GM18907 (cell line): Measurements from ENCODE around the gene SEMA4C.
A peak's percentile ranks its signal among the peaks of the same experiment; 100 is the strongest.

Experiments
- ATAC-seq: cut with Tn5 transposase; IDR thresholded peaks from one replicate; pipeline ENCODE4 v1.9.1; 2021; ENCODE audit warnings: mild to moderate bottlenecking, moderate library complexity; ENCODE audit not compliant: unreplicated experiment

Gene SEMA4C

DNA sequence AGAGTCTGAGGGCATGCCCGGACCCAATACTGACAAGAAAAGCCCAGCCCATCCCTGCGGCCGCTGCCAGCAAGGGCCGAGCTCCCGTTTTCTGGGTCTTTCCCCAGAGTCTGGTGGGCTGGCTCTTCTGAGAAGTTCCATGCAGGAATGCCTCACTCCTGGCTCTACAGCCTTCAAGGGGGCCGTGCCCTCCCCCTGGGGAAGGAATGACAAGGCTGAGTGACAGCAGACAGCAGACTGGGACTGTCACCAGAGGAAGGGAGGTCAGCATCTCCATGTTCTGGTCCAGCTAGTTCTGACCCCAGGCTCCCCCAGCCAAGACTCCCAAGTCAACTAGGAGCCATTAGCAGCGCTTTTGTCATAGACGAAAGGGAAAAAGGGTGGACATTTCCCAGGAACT is 13.0 kb upstream of the SEMA4C start:
- no peak for ATAC-seq

- ATAC-seq = no peak
Observed at GRCh38 chr2:96882230-96882629, 12.3 kb upstream of the SEMA4C start.

GRCh38 chr2:96881349-96882195 is 11.7 kb upstream of the SEMA4C start:
- no peak for ATAC-seq

DNA sequence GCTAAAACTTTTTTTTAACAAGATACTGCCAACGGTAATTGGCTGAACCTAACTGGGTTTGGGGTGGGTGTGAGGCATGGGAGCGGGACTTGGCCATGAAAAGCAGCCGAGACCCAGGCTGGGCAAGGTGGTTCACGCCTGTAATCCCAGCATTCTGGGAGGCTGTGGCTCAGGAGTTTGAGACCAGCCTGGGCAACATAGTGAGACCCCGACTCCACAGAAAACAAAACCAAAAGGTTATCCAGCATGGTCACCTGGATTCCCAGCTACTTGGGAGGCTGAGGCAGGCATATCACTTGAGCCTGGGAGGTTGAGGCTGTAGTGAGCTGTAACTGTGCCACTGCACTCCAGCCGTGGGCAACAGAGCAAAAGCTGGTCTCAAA is 11.0 kb upstream of the SEMA4C start:
- ATAC-seq = no peak

DNA sequence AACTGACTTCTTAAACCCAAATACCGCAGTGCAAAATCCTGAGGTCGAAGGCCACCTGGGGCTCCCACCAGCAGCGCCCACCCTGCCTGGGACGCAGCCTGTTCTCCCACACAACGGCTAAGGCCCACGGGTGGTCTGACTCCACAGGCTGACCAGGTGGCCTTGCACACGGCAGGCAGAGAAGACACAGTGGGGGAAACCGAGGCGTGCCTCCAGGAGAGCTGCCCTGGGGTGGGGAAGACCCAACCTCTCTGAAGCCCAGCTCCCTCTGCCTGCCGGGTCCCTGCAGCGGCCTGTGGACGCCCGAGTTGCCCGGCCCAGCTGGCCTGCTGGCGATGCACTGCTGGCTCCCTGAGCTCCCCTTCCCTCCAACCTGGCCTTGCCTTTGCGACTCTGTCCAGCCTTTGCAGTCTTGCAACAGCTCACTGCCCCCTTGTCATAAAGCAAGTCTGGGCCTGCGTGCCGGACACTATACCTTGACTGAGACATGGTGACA is 9.7 kb upstream of the SEMA4C start:
- ATAC-seq = no peak

DNA sequence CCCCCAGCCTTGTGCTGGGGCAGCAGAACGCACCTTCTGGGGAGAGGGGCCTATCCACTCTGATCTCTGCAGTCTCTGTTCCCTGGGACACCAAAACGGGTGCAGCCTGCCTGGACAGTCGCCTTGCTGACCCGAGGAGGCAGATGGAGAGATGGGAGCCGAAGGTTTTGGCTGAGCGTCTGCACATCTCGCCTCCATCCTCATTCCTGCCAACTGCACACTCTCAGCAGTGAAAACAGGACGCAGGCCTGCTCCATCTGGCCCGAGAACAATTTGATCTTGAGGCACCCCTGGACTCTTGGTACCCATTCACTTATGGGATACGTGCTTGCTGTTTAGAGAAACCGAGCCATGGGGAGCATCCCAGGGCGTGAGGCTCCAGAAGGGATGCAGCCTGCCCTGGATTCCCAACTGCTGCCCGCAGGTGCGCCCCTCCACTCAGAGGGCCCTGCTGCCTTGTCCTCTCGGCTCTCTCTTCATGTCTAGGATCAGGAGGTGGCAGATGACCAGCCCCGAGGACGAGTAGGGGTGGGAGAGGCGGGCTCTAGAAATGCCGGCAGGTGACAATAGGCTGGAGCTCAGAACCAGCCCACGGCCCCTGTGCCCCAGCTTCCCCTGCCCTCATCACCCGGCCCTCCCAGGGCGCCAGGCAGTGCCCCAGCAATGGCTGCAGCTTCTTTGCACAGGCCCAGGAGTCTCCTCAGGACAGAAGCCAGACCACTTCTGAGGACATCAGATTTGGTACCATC is 9.1 kb upstream of the SEMA4C start:
- no peak for ATAC-seq

DNA sequence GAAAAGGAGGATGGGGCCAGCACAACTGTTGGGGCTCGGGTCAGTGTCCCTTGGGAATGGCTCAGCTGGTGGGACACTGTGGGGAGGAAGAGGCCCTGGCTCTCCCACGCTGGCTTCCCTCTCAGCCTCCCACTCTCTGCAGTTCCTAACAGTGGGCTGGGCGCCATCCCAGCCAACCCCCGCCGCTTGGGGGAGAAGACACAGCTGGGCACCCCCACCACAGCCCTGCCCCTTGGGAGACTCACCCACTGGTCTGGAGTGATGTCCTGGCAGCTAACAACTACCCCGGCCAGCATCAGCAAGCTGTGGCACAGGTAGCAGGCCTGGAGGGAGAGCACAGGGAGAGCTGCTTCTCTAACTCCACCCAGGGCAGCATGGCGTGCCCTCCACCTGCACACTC is 8.3 kb upstream of the SEMA4C start:
- ATAC-seq = no peak

DNA sequence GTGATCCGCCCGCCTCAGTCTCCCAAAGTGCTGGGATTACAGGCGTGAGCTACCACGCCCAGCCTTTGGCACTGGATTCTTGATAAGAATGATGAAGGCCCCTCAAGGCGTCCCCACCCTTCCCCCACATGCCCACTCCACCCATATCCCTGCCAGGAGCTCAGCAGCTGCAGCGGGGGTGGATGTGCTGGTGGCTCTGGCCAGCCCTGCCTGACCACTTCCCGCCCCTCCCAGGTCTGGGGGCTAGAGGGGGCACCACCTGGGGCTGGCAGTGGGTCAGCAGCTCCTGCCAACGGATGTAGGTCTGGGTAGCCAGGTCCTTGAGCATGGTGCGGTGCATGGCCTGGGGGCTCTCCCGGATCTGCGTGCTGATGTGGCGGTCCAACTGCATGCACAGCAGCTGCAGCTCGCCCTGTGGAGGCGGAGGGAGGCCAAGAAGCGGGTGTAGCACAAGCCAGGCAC is 7.8 kb upstream of the SEMA4C start:
- ATAC-seq = no peak

DNA sequence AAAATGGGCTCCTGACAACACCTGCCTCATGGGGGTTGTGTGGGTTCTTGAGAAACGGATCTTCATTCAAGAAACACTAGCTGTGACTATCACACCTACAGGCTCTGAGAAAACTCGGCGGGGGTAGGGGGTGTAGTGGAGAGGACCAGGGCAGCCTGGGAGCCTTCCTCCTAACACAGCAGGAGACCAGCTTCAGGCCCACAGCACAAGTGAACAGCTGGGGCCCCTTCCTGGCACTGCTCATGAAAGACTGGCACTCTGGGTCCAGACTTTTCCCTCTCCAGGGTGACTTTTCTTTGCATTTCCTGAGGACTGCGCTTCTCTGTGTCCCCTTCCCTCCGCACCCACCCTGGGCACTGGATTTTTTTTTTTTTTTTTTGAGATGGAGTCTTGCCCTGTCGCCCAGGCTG is 7.2 kb upstream of the SEMA4C start:
- ATAC-seq = no peak

DNA sequence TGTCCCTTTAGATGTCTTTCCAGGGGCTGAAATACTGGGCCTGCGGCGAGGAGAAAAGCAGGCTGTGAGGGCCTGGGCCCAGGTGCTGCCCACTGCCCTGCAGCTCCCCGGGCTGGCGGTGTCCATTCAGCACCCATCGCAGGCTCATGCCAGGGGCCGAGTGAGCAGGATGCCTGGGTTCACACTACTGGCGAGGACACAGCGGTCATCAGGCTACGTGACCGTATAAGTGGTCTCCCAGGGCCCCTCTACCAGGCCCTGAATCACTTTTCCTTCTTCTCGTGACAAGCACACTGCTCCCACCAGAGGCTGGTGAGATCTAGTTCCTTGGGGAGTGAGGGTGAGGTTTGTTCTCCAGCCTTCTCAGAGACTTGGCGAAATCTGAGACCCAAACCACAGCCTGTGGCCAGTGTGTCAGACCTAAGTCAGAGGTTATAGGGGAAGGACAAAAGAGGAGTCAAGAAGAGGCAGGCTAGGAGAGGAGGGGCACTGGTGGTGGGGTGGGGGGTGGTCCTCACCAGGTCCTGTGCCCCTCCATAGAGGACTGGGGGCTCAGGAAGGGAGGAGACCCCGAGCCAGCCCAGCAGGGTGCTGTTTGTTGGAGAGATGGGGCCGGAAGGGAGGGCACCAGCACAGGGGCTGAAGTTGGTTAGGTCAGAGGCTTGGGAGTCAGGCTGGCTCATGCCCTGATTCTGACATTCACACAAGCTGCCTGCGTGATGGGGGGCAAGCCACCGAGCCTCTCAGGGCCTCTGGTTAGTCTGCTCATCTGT is 6.6 kb upstream of the SEMA4C start:
- ATAC-seq = no peak

DNA sequence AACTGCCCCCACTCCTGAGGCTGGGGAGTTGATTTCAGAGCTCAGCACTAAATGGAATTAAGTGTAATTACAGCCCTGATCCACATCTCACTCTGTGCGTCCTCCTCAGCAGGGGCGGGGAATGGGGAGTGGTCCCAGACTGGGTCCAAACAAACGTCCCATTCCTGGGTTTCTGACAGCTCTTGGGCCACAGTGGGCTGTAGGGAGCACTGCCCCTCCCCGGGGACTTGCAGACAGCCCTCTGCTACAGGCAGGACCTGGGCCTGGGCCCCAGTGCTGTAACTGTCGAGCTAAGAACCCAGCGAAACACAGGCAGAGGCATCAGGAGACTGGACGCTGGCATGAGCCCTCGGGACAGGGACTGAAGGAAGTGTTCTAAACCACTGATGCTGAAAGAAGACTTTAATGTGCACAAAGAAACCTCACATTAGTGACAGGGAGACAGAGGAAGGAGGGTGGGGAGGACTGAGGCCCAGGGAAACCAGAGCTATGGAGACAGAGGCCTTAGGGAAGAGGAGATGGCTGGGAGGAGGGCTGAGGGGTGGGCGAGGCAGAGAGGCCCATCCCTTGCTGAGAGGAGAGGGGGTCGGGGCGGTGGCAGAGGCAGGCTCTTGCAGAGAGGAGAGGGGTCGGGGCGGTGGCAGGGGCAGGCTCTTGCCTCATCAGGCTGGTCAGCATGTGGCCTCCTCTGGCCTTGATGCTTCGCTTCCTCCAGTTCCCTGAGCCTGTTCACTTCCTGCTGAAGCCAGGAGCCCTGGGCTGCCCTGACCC is 5.8 kb upstream of the SEMA4C start:
- no peak for ATAC-seq

GRCh38 chr2:96874198-96874831 is 4.4 kb upstream of the SEMA4C start:
- peak; percentile 61 for ATAC-seq

- ATAC-seq = no peak
Observed at GRCh38 chr2:96873651-96874096, 3.8 kb upstream of the SEMA4C start.

- no peak for ATAC-seq
Observed at GRCh38 chr2:96872591-96873349, 2.9 kb upstream of the SEMA4C start.

DNA sequence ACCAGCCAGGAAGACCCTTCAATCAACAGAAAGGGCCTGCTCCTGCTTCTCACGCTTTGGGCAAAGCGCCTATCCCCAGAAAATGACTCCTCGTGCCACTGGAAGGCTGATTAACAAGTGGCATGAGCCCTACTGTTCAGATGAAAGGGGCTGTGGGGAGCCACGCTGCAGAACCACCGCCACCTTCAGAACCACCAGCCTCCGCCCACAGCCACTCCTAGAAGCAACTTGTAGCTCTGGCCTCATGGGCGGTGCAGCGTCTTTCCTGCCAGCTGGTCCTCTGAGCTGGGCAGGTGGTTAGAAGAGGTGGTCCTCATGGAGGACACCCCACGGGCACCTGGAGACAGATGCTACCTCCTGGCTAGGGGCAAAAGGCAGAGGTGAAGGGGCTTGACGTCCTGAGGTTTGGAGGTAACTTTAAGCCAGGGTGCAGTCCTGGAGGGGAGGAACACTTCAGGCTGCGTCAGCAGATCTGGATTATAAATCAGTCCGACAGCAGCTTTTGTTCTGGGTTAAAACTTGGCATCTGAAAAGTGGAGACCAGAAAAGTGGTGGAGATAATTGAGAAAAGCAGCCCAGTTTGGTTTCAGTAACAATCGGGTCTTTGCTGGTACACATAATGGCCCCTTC is 861 bp upstream of the SEMA4C start:
- no peak for ATAC-seq

DNA sequence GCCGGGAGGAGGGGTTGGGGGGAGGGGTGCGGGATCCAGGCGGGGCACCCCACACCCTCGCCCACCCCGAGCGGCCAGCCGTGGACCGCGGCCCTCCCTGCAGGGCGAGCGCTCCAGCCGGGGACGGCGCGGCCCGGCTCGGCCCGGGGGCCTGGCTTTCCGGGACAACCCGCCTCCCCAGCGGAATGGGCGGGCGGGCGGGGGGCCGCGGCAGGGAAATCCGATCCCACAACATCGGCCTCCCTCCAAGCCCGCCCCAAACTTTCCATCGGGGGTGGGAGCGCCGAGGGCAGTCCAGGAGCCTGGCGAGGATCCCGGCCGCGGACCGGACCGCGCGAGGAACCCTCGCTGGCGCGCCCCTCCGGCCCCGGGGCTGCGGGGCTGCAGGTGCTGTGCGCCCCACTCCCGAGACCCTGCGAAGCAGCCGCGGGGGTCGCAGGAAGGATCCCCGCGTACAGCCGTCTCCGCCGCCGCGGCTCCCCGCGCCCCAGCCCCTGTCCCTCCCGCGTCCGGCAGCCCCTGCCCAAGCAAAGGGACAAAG is 529 bp downstream of the SEMA4C start:
- ATAC-seq = peak; percentile 8

DNA sequence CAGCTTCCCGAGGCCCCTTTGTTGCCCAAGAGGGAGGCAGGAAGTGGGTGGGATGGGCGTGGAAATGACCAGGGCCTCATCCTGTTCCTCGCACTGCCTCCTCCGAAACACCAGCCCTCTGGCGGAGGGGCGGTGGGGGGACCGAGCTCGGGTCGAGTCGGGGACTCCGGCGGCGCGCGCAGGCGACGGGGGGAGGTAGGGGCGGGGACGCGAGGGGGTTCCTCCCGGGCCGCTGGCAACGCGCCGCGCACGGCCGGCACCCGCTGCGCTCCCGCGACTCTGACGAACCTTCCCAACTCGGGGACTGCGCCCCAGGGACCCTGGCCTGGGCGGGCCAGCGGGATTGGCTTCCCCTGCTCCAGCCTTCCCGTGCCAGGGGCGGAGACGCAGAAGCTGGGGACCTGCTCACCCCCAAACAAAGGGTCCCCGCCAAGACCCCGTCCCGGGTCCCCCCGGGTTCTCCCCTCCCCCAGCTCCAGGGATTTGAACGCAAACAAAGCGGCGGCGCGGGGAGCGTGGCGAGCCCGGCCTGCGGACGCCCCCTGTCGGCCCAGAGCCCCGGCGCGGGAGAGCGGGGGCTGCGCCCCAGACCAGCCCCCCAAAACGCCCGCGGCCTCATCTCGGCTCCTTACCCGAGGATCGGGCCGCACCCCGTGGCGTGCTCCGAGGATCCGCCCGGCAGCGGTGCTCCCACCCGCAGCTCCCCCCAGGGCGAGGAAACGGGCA is 1.2 kb downstream of the SEMA4C start:
- ATAC-seq = peak; percentile 43
